GM21737 (cell line): ENCODE measurements around the gene HDDC3.
A peak's percentile ranks its signal among the peaks of the same experiment; 100 is the strongest.
"Not testable (repeated sequence)": the region's sequence is repeated elsewhere in the genome, so short reads cannot be mapped to it uniquely, and the experiment has no call there.

Source experiments
- ATAC-seq: cut with Tn5 transposase; IDR thresholded peaks from one replicate; pipeline ENCODE4 v1.9.1; 2021; ENCODE audit warnings: mild to moderate bottlenecking, moderate library complexity; ENCODE audit not compliant: unreplicated experiment

Gene HDDC3

GRCh38 chr15:90930861-90931574 lies 1.3 kb downstream of the HDDC3 start:
- no peak for ATAC-seq

- no peak for ATAC-seq
These were observed 2.9 kb downstream of the HDDC3 start for GRCh38 chr15:90929246-90930019.

DNA sequence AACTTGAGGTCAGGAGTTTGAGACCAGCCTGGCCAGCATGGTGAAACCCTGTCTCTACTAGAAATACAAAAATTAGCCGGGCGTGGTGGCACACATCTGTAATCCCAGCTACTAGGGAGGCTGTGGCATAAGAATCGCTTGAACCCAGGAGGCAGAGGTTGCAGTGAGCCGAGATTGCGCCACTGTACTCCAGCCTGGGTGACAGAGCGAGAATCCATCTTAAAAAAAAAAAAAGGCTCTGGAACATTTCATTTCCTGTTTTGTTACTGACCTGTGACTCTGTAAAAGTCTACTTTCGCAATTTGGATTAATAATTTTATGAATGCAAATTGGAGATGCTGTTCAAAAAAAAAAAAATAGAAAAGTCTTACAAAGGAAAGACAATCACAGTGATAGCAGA lies 4.2 kb downstream of the HDDC3 start:
- not testable (repeated sequence) for ATAC-seq

DNA sequence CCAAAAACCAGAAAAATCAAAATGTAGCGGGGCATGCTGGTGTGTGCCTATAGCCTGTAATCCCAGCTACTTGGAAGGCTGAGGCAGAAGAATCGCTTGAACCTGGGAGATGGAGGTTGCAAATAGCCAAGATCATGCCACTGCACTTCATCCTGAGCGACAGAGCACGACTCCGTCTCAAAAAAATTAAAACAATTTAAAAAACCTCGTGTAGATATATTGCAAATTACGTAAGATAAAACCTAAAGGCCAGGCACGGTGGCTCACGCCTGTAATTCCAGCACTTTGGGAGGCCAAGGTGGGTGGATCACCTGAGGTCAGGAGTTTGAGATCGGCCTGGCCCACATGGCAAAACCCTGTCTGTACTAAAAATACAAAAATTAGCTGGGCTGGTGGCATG lies 5.6 kb downstream of the HDDC3 start:
- ATAC-seq, result not testable (repeated sequence)

- ATAC-seq, result peak; percentile 59
These were observed 8.0 kb downstream of the HDDC3 start for GRCh38 chr15:90924375-90924774.

GRCh38 chr15:90922712-90923322 lies 9.5 kb downstream of the HDDC3 start:
- ATAC-seq, result peak; percentile 51

GRCh38 chr15:90921887-90922286 lies 10.5 kb downstream of the HDDC3 start:
- ATAC-seq, result no peak

DNA sequence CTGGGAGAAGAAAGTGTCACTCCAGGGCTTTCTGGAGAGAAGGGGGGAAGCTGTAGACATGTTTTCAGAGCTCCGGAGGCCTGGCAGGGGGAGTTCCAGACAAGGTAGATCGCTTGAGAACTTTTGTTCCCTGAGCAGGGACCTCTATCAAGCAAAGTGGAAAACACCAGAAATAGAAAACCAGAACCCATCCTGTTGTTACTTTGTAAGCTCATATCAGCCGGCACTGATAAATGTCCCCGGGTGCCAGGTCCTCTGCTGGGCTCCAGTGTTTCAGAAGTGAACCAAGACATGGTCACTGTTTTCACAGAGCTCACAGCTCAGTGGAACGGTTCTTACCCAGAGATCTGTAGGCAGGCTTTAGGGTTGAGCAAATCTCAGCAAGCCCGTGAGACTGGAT lies 13.5 kb downstream of the HDDC3 start:
- ATAC-seq, result no peak

DNA sequence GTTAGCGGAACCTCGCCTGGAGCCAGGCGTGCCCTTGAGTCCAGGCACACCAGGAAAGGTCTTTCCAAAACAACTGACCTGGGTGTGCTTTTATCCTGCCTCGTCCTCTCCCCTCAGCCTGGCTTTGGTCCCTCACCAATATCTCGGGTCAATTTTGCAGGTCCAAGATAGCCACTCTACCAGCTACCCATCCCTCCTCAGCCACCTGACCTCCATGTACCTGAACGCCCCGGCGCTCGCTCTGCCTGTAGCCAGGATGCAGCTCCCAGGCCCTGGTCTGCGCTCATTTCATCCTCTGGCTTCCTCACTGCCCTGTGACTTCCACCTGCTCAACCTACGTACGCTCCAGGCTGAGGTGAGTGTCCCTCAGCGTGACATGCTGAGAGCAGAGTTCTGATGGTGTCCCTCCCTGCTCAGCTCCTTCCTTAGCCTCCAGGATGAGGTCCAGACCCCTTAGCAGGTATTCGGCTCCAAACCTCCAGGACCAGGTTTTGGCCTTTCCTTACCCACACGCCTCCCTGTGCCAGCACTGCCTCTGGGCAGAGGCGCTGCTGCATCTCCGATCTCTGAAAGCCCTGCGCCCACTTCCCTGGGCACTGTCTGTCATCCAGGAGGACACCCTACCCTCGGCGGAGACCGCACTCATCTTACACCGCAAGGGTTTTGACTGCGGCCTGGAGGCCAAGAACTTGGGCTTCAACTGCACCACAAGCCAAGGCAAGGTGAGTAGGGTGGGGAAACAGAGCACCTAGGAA lies 14.1 kb downstream of the HDDC3 start:
- ATAC-seq, result no peak

- no peak for ATAC-seq
These were observed 14.8 kb downstream of the HDDC3 start for GRCh38 chr15:90917569-90917968.

- ATAC-seq, result no peak
These were observed 15.9 kb downstream of the HDDC3 start for GRCh38 chr15:90916461-90916860.

DNA sequence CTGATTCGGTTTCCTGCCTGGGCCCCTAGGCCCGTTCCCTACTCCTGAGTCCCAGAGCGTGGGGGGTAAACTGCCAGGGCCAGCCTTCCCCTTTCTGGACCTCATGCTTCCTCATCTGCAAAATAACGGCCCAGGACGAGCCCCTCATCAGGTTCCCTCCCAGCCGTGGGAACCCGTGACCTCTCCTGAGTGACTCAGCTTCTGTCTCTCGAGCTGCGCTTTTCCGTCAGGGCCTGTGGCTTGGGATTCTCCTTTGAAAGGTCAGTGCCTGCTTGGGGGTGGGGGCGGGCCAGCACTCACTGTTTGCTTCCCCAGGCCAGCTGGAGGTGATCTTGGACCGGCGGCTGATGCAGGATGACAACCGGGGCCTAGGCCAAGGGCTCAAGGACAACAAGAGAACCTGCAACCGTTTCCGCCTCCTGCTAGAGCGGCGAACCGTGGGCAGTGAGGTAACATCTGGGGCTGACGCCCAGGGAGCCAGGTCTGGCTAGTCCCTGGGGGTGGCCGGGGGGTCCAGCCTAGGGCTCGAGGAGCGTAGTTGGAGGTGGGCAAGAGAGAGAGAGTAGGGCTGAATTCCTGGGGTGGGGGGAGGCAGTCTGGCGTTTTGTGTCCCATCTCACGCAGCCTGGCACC lies 16.4 kb downstream of the HDDC3 start:
- ATAC-seq, result no peak

GRCh38 chr15:90915216-90915807 lies 17.0 kb downstream of the HDDC3 start:
- ATAC-seq, result no peak

DNA sequence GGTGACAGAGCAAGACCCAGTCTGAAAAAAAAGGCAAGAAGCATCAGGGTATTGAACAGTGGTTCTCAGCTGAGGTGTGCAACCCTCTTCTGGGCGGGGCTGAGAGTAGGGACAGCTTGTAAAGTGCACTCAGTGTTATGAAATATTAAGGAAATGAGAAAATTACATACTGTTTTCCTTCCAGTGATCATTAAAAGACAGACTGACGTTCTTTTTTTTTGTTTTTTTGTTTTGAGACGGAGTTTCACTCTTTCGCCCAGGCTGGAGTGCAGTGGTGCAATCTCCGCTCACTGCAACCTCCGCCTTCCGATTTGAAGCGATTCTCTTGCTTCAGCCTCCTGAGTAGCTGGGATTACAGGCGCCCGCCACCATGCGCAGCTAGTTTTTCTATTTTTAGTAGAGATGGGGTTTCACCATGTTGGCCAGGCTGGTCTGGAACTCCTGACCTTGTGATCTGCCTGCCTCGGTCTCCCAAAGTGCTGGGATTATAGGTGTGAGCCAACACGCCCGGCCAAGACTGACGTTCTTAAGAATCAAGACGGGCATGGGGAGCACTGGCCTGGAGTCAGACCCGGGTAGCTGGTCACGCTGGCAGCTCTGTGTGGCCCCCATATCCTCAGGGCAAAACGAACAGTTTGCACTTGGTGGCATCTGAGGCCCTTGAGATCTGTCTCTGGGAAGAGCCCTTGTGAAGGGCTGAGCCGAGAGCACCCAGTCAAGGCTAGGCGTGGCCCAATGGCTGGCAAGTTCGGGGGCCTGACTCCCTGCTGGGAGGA lies 17.9 kb downstream of the HDDC3 start:
- ATAC-seq, result no peak

GRCh38 chr15:90913398-90913944 lies 18.9 kb downstream of the HDDC3 start:
- ATAC-seq, result no peak

GRCh38 chr15:90912770-90913075 lies 19.6 kb downstream of the HDDC3 start:
- no peak for ATAC-seq

DNA sequence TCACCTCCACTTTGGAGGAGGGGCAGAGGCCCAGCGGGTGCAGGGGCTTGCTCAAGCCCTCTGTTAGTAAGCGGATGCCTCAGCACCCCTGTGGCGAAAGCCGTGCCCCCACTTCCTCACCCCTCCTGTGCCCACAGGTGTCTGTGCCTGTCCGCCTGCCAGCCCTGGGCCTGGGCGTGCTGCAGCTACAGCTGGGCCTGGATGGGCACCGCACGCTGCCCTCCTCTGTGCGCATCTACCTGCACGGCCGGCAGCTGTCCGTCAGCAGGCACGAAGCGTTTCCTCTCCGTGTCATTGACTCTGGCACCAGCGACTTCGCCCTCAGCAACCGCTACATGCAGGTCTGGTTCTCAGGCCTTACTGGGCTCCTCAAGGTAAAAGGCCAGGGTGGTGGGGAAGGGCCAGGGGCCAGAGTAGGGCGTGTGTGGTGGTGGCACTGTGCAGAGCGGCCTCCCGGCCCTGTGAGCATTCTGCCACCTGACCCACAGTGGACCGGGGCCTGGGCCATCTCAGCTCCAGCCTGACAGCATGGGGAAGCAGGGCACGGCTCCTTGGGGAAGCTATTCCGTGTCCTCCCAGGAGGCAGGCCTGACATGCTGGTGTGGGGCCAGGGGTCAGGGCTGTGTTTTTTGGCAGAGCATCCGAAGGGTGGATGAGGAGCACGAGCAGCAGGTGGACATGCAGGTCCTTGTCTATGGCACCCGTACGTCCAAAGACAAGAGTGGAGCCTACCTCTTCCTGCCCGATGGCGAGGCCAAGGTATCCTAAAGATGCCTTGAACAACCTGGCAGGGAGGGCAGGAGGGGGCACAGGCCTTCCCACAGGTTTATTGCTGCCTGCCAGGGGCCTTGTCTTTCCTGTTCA lies 20.2 kb downstream of the HDDC3 start:
- no peak for ATAC-seq

- ATAC-seq, result no peak
These were observed 21.1 kb downstream of the HDDC3 start for GRCh38 chr15:90911302-90911623.
